AG04450 (cell line): ENCODE results near the gene CUL9. TPM values are rescaled to one million over a fixed set of nuclear protein-coding genes. Genes with fewer than 3 reads are reported as not detected.

ENCODE experiments used
- CTCF ChIA-PET: fragments of 300-600, 350-600 bp; formaldehyde crosslinking; extraction: SDS; loops from one replicate; lab custom pipeline; 2022; ENCODE audit warnings: antibody characterized with exemption, inconsistent platforms; lab: Charles Lee
- POLR2A ChIA-PET: fragments of 350-600 bp; formaldehyde crosslinking; extraction: SDS; loops from one replicate; lab custom pipeline; 2021; ENCODE audit warnings: antibody characterized with exemption, inconsistent platforms; lab: Yijun Ruan, JAX
- DNase-seq: peaks from one replicate; pipeline ENCODE4 v3.0.0-alpha.2; 2011; ENCODE audit warnings: low read depth, low spot score
- H3K27ac ChIP-seq: one replicate; pipeline ENCODE4 v1.5.1; 2012; ENCODE audit warnings: low read depth, low read length, control low read depth
- H3K27me3 ChIP-seq: one replicate; pipeline ENCODE4 v1.6.0; 2012; ENCODE audit warnings: low read length; ENCODE audit not compliant: control insufficient read depth, insufficient read depth
- H3K4me3 ChIP-seq: 2 replicates; pipeline ENCODE4 v1.5.1; 2011; ENCODE audit warnings: mild to moderate bottlenecking, low read depth, low read length, control low read depth
- H3K9me3 ChIP-seq: 2 replicates; pipeline ENCODE4 v1.5.1; 2012; ENCODE audit warnings: low read length; ENCODE audit not compliant: control insufficient read depth, insufficient read depth
- CTCF ChIP-seq: IDR thresholded peaks from 2 replicates; pipeline ENCODE4 v1.5.1; 2011; ENCODE audit warnings: low read depth, low read length, control low read depth, inconsistent platforms
- polyA plus RNA-seq: library from polyadenylated mRNA; depleted of rRNA; stranded (reverse); fragments of >200 nt; gene quantifications from 2 replicates; pipeline ENCODE4 v1.2.3, GENCODE V29; 2011

Gene CUL9
- polyA plus RNA-seq, 1 experiment: 11.8 TPM

DNA sequence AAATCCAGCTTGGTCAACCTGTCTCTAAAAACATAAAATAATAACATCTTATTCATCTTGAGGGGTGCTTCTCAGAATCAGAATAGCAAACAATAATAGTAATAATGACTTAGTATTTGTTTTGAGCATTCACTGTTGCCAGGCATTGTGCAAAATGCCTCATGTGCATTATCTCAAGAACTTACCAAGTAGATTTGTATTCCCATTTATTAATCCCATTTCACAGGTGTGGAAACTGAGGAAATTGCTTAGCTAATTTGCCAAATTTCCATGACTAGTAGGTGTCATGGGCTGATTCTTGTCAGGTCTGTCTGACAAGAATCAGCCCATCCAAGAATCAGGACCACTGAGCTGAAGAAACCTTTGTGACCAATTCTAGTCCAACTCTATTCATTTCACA is 66.8 kb downstream of the CUL9 start:
- H3K27me3 ChIP-seq: peaks cover 70% of the 10 kb centered on the region
- CTCF ChIA-PET: interaction anchor here (2.0 kb wide), 1 partner anchor 19 kb away, joined by 7 read pairs; the partner anchor contains the start of gene DNPH1
- TF ChIP-seq CTCF: no peak

DNA sequence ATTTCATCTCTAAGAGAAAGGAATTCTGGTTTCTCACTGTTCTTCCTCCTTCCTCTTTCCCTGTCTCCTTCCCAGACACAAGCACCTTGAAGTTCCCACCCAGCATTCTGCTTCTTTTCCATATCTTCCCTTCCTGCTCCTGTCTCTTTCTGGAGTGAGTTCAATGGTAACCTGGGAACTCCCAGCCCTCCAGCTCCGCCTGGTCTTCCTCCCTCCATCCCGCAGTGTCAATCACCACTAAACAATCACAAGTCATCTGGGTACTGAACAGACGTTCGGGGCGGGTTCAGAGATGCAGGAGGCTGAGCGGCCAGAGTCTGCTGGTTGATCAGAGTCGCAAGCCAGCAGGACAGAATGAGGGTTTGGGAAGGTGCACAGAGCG is 69.0 kb downstream of the CUL9 start:
- DNase-seq: no peak
- CTCF ChIA-PET: interaction anchor here (1.1 kb wide), 1 partner anchor 11 kb away, joined by 7 read pairs; no protein-coding TSS in a partner anchor
- POLR2A ChIA-PET: no interaction called here
- Histone ChIP-seq H3K9me3 (no peaks in the 10 kb centered on the region), H3K27me3 (peaks cover 54% of the 10 kb centered on the region), H3K27ac (no peak overlapping the region), H3K4me3 (no peak overlapping the region)
- TF ChIP-seq CTCF: no peak

More for the DNA sequence above, 66.8 kb downstream of the CUL9 start:
- H3K27ac ChIP-seq: no peak overlapping the region
- no peaks in the 10 kb centered on the region for H3K9me3 ChIP-seq
- POLR2A ChIA-PET: no interaction called here
- H3K4me3 ChIP-seq: no peak overlapping the region
- DNase-seq: no peak

DNA sequence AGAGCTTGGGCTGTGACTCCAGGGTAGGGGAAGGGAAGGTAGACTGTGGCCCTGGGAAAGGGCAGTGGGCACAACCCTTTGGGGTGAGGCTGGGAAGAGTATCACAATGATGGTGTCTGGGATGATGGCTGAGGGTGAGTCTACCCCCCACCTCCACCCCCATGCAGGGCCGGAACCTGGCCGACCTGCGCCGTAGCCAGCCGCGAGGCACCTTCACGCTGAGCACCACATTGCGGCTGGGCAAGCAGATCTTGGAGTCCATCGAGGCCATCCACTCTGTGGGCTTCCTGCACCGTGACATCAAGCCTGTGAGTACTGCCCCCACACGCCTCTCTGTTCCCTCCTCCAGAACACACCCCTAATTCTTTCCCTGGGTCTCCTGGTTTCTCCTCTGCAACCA is 71.4 kb downstream of the CUL9 start:
- Histone ChIP-seq H3K9me3 (no peaks in the 10 kb centered on the region), H3K27ac (no peak overlapping the region), H3K27me3 (peaks cover 44% of the 10 kb centered on the region), H3K4me3 (no peak overlapping the region)
- POLR2A ChIA-PET: no interaction called here
- TF ChIP-seq CTCF: no peak
- CTCF ChIA-PET: no interaction called here
- DNase-seq: no peak

DNA sequence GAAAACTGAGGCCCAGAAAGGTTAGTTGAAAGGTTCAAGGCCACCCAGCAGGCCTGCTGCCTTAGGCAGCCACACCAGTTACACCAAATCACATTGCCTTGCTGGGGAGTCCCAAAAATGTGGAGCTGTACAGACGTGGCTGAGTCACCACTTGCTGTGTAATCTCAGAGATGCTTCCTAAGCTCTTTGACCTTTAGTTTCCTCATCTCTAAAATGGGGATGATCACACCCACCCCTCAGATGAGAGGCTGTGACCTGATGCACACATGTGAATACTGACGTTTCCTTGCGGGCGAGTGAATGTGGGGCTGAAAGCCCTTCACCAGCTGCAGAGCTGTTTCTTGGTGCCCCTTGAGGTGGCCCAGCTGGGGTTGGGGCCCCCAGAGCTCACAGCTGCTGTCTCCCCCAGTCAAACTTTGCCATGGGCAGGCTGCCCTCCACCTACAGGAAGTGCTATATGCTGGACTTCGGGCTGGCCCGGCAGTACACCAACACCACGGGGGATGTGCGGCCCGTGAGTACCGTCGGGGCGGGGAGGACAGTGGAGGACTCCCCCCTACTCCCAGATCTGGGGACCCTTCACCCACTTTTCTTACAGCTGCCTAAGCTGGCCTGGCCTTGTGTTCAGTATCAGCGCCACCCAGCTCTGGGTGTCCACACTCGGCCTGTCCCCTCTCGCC is 72.3 kb downstream of the CUL9 start:
- TF ChIP-seq CTCF: no peak
- Histone ChIP-seq H3K27ac (no peak overlapping the region), H3K9me3 (no peaks in the 10 kb centered on the region; the same call in 1 of the 2 replicates), H3K4me3 (no peak overlapping the region), H3K27me3 (peaks cover 35% of the 10 kb centered on the region)
- CTCF ChIA-PET: no interaction called here
- POLR2A ChIA-PET: no interaction called here
- no peak for DNase-seq

GRCh38 chr6:43254846-43255245 is 72.8 kb downstream of the CUL9 start:
- DNase-seq: no peak
- peaks cover 34% of the 10 kb centered on the region for H3K27me3 ChIP-seq
- POLR2A ChIA-PET: no interaction called here

More at GRCh38 chr6:43254846-43255245, 72.8 kb downstream of the CUL9 start:
- CTCF ChIA-PET: no interaction called here
- Histone ChIP-seq H3K4me3 (no peak overlapping the region), H3K27ac (no peak overlapping the region), H3K9me3 (no peaks in the 10 kb centered on the region; the same call in 1 of the 2 replicates)
- no peak for TF ChIP-seq CTCF
